K562 (cell line): ENCODE data around the gene VMP1. TPM values are rescaled to one million over a fixed set of nuclear protein-coding genes. Genes with fewer than 3 reads are reported as not detected.

Source experiments
- BRCA1 ChIP-seq, 2 experiments: fragments of 450-650 bp in 1 of 2; sonication (generic) in 1 of 2; formaldehyde crosslinking in 1 of 2; IDR thresholded peaks; 2 replicates each; pipeline versions ENCODE4 v1.5.0 to v1.6.1; 2017 to 2020; ENCODE audit warnings: mild to moderate bottlenecking in 1 of 2, missing genetic modification reagents in 1 of 2
- CBX8 ChIP-seq: fragments of 200-600 bp; sonication (generic); IDR thresholded peaks from 2 replicates; pipeline ENCODE4 v1.6.1; 2012; ENCODE audit warnings: borderline replicate concordance, mixed run types, low read depth, mild to moderate bottlenecking, moderate library complexity, mixed read lengths, low read length, control low read depth, inconsistent platforms; ENCODE audit not compliant: poor library complexity, severe bottlenecking; ENCODE audit errors: extremely low read depth
- CCAR2 ChIP-seq: fragments of 200-400 bp; formaldehyde crosslinking; IDR thresholded peaks from 2 replicates; pipeline ENCODE4 v1.6.1; 2017; ENCODE audit warnings: mild to moderate bottlenecking, low read depth, low read length
- DIDO1 ChIP-seq: fragments of 450-650 bp; IDR thresholded peaks from 2 replicates; pipeline ENCODE4 v1.6.1; 2016; ENCODE audit warnings: low read depth, missing biosample characterization, missing genetic modification characterization
- E4F1 ChIP-seq: fragments of 250-450 bp; sonication (Bioruptor Pico); IDR thresholded peaks from 2 replicates; pipeline ENCODE4 v1.5.0; 2021; ENCODE audit warnings: mild to moderate bottlenecking, borderline replicate concordance
- ESRRA ChIP-seq: fragments of 450-650 bp; IDR thresholded peaks from 2 replicates; pipeline ENCODE4 v1.6.1; 2014; ENCODE audit warnings: low read depth, mild to moderate bottlenecking, moderate library complexity, borderline replicate concordance
- FOXJ3 ChIP-seq: sonication (generic); formaldehyde crosslinking; IDR thresholded peaks from 2 replicates; pipeline ENCODE4 v1.4.0; 2020; ENCODE audit warnings: mild to moderate bottlenecking, missing genetic modification reagents
- GABPB2 ChIP-seq: fragments of 250-450 bp; sonication (Bioruptor Pico); conservative IDR thresholded peaks from 2 replicates; pipeline ENCODE4 v1.5.1; 2021; ENCODE audit warnings: mild to moderate bottlenecking
- MCM7 ChIP-seq, 2 experiments: fragments of 450-650 bp; IDR thresholded peaks; 2 replicates each; pipeline ENCODE4 v1.6.1; 2016 to 2018
- MEF2A ChIP-seq: IDR thresholded peaks from 2 replicates; pipeline ENCODE4 v1.6.1; 2011; ENCODE audit warnings: low read depth, mild to moderate bottlenecking, low read length, moderate library complexity; ENCODE audit not compliant: control insufficient read depth
- POLR2G ChIP-seq: fragments of 200-400 bp; formaldehyde crosslinking; IDR thresholded peaks from 2 replicates; pipeline ENCODE4 v1.6.1; 2017; ENCODE audit warnings: low read depth, mild to moderate bottlenecking, antibody characterized with exemption, low read length, moderate library complexity
- ZFP30 ChIP-seq: fragments of 250-450 bp; sonication (Bioruptor Pico); IDR thresholded peaks from 2 replicates; pipeline ENCODE4 v1.8.0; 2022; ENCODE audit warnings: moderate library complexity, mild to moderate bottlenecking, inconsistent platforms, borderline replicate concordance
- ZNF140 ChIP-seq: fragments of 250-450 bp; sonication (Bioruptor Pico); IDR thresholded peaks from 2 replicates; pipeline ENCODE4 v1.8.0; 2021; ENCODE audit warnings: moderate library complexity, mild to moderate bottlenecking, inconsistent platforms
- ZNF174 ChIP-seq: fragments of 250-450 bp; sonication (Bioruptor Pico); IDR thresholded peaks from 2 replicates; pipeline ENCODE4 v1.4.0; 2020; ENCODE audit warnings: mild to moderate bottlenecking
- ZNF197 ChIP-seq: fragments of 200-800 bp; sonication (Bioruptor generic); IDR thresholded peaks from 2 replicates; pipeline ENCODE4 v1.6.1; 2016; ENCODE audit warnings: low read depth, missing genetic modification characterization, missing compliant biosample characterization
- ZNF384 ChIP-seq: IDR thresholded peaks from 2 replicates; pipeline ENCODE4 v1.6.1; 2012; ENCODE audit warnings: low read depth, low read length, improper control_type of control experiment
- ZNF592 ChIP-seq: fragments of 450-650 bp; IDR thresholded peaks from 2 replicates; pipeline ENCODE4 v1.6.1; 2017; ENCODE audit warnings: antibody characterized with exemption, mild to moderate bottlenecking
- polyA plus RNA-seq, 8 experiments: library from polyadenylated mRNA; depleted of rRNA in 4 of 8; stranded (reverse) in 5 of 8; unstranded in 3 of 8; fragments of >200 nt; fragmentation: Nextera tagmentation in 2 of 8; fragmentation: Illumina TruSeq in 1 of 8; extraction: Ambion mirVana in 2 of 8; extraction: Trizol in 1 of 8; gene quantifications; 2 replicates each; pipeline versions ENCODE4 v1.2.1 to v1.2.3, GENCODE V29; 2011 to 2014; ENCODE audit warnings: inconsistent platforms in 1 of 8, missing spikeins in 1 of 8
- total RNA-seq, 7 experiments: library from RNA; depleted of rRNA in 6 of 7; stranded (reverse); fragments of >200 nt in 6 of 7; fragmentation: Illumina TruSeq in 2 of 7; extraction: Trizol in 2 of 7; gene quantifications; 2 replicates each; pipeline versions ENCODE4 v1.2.1 to v1.2.3, GENCODE V29; 2011 to 2021; ENCODE audit warnings: low replicate concordance in 1 of 7
- TF ChIP-seq, protein P1 (sequence below): sonication (generic); formaldehyde crosslinking; IDR thresholded peaks from 2 replicates; pipeline ENCODE4 v1.8.1; 2023; ENCODE audit warnings: mild to moderate bottlenecking, missing genetic modification reagents

Gene VMP1
- total and polyA plus RNA-seq, 9 of the 15 experiments (the other 6 are each of a cell fraction or from before 2014, with no cell fraction given) = 123 to 304 (median 151) TPM

DNA sequence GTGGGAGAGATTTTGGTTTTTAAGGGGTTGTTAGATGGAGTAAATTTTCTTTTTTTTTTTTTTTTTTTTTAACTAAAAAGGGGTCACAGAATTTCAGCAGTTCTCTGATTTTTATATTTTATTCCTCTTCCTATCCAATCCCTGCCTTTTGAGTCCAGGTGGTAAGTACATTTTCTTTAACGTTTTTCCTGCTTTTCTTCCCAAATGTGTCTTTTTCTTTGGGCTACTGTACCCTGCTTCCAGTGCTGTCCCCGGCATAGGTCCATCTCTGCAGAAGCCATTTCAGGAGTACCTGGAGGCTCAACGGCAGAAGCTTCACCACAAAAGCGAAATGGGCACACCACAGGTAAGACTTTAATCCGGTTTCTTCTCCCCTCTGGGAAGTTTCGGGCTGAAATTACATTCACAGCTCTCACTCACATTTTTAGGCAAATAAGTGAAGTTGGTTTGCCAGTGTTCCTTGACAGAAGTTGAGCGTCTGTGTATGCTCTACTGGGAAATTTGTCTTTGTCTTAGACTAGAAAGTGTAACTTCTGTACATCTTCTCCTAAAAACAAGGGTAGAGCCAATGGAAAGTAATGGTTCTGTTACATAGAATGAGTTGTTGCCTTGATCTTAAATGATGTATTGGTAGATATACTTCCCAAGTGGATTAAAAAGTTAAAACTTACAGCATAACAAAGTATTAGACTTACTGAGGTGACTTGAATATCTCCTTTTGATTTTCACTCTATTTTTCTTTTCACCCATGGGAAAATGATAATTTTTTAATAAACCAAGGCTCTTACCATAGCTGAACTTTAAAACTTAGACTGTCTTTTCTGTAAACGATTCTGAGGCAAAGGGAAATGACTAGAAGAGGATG, 130.8 kb downstream of the VMP1 start (continued):
- TF ChIP-seq ZNF592 (no peak), ZNF384 (peak; percentile 54; the same call in 1 of the 2 replicates), GABPB2 (CRISPR knock-in tag) (no peak), BRCA1 (IDR thresholded peaks at IDR 0.05) (no peak), BRCA1 (CRISPR knock-in tag; IDR thresholded peaks at IDR 0.05) (no peak), MEF2A (no peak), ZNF140 (CRISPR knock-in tag) (no peak), CBX8 (no peak), E4F1 (CRISPR knock-in tag) (no peak), ZFP30 (CRISPR knock-in tag) (no peak; the same call in 1 of the 2 replicates), ZNF174 (CRISPR knock-in tag) (no peak), MCM7 (IDR thresholded peaks at IDR 0.05) (0 out of 4 replicates have a peak, but pooled peaks of 1 of the 2 experiments have one; percentile 43), ZNF197 (no peak), FOXJ3 (CRISPR knock-in tag) (no peak), ESRRA (no peak), DIDO1 (no peak), CCAR2 (no peak), POLR2G (peak; percentile 70)
- TF ChIP-seq, protein P1, sequence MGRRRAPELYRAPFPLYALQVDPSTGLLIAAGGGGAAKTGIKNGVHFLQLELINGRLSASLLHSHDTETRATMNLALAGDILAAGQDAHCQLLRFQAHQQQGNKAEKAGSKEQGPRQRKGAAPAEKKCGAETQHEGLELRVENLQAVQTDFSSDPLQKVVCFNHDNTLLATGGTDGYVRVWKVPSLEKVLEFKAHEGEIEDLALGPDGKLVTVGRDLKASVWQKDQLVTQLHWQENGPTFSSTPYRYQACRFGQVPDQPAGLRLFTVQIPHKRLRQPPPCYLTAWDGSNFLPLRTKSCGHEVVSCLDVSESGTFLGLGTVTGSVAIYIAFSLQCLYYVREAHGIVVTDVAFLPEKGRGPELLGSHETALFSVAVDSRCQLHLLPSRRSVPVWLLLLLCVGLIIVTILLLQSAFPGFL (CRISPR knock-in tag) = no peak
